Left cardiac atrium (tissue), 4 donors: ENCODE measurements around the gene ZSWIM9. TPM values are rescaled to one million over a fixed set of nuclear protein-coding genes. Genes with fewer than 3 reads are reported as not detected.

Experiments used
- ATAC-seq, 2 donors: fragments of 200-7000 bp; cut with Tn5 transposase; one replicate each; pipeline ENCODE4 v1.9.1; 2020; ENCODE audit warnings: mild to moderate bottlenecking in 2 of 2, moderate library complexity in 2 of 2
- DNase-seq: peaks from one replicate; pipeline ENCODE4 v3.0.0-alpha.2; 2020
- intact Hi-C, 2 donors: fragments of 100-400 bp; cut with DNase I; formaldehyde crosslinking; loops; one replicate each; pipeline versions ENCODE4 v1.14.1 to v1.15.1; 2022 to 2023
- total RNA-seq, 2 donors: library from RNA; stranded (reverse); fragmentation: NEBNext Ultra II Directional; extraction: Animal tissue kit (Norgen Biotek cat#: 25700); gene quantifications; one replicate each; pipeline ENCODE4 v1.2.1, GENCODE V29; 2021
- donor health status: DM: no; HTN: yes; CAD: no.
- donor health status: DM: no; HTN: yes; CAD: no; lungs with severe emphysema.
- donor health status: DM: yes; HTN: yes; CAD: no.
- donor health status: Dilated cardiomyopathy.

ZSWIM9 gene
- total RNA-seq, 2 donors from 2014 or later, result 4.6 to 6.2 TPM

DNA sequence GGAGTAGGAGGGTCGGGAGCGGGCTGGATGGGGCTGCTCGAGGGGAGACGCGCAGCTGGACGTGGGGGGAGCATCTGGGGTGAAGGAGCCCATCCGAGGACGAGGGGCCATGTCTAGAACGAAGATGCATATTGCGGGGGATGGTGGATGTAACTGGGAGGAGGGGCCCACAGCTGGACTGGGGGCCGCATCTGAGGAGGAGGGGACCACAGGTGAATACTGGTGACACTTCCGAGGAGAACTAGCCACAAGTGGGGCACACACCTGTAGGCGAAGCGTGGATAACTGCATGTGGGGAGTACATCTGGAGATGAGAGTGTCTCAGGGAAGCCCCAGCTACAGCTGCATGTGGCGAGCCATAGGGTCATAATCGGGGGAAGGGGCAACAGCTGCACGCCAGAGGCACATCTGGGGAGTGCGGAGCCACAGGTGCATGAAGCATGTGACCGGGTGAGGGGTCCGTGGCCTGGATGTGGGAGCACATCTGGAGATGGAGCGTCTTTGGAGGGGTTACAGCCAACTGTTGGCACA is 402 bp downstream of the ZSWIM9 start:
- ATAC-seq, result peak in 1 of 2 donors; percentile 0
- intact Hi-C loops, result no loop called here
- no peak for DNase-seq

DNA sequence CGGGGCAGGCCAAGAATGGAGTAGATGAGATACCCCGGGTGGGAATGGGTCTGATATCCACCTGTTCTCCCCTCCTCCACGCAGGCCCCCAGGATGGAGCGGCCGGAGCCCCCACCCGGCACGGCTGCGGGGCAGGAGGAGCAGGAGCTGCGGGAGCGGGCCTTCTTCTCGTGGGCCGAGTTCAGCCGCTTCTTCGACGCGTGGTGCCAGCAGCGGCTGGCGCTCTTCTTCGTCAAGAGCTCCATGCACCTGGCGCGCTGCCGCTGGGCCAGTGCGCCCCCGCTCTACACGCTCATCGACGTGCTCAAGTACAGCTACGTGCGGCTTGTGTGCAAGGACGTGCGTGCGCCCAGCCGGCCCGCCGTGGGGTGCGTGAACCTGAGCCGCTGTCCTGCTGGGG is 1.2 kb downstream of the ZSWIM9 start:
- intact Hi-C loops, result no loop called here
- ATAC-seq (no peak), DNase-seq (no peak)

DNA sequence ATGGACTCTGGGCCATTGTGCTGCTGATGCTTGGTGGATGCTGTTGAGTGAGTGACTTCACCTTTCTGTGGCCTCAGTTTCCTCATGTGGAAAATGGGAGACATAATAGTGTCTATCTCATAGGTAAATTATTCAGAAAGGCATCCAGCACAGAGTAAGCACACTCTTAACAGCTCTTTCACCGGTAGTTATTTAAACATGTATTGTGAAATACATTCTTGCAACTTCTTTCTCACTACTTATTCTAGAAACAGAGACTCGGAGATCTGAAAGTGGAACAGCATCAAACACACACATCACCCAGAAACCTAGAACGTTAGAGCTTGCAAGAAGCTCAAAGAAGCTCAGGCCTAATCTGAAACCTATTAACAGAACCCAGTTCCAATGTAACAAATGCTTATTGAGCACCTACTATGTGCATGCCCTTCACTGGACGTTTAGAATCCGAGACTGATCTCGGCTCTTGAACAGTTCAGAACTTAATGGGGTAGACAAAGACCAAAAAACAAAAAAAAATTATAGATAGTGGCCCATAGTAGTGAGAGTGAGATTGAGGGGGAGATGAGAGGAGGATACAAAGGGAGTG is 4.1 kb downstream of the ZSWIM9 start:
- no peak for DNase-seq
- intact Hi-C loops, result no loop called here
- no peak for ATAC-seq

DNA sequence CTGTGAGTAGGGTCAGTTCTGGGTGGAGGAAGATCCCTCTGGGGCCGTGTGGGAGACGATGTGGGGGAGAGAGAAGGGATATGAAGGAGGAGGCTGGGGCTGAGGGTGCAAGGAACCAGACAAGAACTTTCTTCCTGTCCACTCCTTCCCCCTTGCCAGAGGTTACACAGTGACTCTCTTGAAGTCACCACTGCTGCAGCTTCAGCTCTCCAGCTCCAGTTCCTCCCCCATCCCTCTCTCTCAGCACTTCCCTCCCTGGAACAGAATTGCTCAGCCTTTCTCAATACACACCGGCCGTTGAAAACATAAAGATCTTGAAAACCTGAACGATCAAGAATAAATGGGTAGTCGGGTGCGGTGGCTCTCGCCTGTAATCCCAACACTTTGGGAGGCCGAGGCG is 5.1 kb downstream of the ZSWIM9 start:
- intact Hi-C loops, result no loop called here
- no peak for ATAC-seq
- DNase-seq, result no peak

DNA sequence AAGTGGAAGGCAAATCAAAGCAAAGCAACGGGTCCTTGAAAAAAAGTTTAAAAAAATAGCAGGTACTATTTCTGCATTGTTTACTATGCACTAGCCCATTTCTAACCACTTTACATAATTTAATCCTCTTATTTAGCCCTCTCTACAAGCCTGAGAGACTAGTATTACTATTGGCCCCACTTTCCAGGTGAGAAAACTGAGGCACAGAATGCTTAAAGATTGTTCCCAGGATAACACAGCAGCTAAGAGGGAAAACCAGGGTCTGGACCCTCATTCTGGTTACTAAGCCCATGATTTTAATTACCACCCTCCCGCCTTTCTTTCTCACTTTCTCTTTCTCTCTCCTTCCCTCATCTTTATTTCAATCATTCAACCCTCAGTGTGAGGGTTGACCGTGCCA is 5.7 kb downstream of the ZSWIM9 start:
- ATAC-seq (no peak), DNase-seq (no peak)
- intact Hi-C loops, result no loop called here

DNA sequence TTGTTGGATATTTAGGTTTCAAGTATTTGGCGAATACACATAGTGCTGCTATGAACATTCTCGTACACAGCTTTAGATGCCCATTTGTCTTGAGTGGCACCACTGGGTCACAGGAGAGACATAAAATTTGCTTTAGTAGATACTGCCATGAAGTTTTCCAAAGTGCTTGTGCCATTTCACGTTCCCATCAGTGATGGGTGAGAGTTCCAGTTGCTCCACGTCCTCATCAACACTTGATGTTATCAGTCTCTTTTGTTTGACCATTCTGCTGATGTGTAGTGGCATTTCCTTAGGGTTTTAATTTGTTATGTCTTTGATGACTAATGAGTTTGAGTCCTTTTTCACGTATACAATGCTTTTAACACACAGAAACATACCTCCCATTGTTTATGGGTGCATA is 11.0 kb downstream of the ZSWIM9 start:
- no peak for ATAC-seq
- DNase-seq, result no peak
- intact Hi-C loops, result no loop called here

DNA sequence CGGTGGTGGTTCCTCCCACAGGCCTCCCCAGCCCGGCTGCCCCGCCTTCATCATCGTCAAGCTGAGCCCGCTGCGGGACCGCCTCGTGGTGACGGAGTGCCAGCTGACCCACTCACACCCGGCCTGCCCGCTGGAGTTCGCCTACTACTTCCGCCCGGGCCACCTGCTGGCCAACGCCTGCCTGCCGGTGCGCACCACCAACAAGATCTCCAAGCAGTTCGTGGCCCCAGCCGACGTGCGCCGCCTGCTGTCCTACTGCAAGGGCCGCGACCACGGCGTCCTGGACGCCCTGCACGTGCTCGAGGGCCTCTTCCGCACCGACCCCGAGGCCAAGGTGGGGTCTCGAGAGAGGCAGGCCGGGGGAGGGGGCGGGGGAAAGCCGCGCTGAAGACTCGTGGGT is 12.0 kb downstream of the ZSWIM9 start:
- intact Hi-C loops, result no loop called here
- DNase-seq (no peak), ATAC-seq (no peak)

DNA sequence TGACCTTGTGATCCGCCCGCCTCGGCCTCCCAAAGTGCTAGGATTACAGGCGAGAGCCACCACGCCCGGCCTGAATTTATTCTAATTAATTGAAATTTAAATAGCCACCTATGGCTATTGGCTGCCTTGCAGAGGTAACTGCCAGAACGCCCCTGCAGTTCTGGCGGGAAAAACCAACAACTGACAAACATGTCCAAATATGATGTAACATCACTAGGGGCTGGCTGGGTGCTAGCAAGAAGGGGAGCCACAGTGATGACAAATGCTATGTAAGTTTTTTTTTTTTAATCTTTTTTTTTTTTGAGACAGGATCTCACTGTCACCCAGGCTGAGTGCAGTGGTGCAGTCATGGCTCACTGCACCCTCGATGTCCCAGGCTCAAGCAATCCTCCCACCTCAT is 12.9 kb downstream of the ZSWIM9 start:
- no peak for DNase-seq
- intact Hi-C loops, result no loop called here
- ATAC-seq, result no peak

DNA sequence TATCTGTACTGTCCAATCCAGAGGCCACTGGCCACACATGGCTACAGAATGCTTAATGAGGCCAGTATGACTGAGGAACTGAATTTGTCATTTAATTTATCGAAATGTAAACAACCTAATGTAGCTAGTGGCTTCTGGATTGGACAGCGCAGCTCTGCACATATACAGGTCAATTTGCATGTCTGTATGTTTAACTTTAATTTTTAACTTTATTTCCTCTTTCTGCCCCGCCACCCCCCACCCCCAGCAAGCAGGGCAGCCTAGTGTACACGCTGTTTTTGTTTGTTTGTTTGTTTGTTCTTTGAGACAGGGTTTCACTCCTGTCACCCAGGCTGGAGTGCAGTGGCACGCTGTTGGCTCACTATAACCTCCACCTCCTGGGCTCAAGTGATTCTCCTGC is 15.5 kb downstream of the ZSWIM9 start:
- intact Hi-C loops, result no loop called here
- ATAC-seq (no peak), DNase-seq (no peak)

DNA sequence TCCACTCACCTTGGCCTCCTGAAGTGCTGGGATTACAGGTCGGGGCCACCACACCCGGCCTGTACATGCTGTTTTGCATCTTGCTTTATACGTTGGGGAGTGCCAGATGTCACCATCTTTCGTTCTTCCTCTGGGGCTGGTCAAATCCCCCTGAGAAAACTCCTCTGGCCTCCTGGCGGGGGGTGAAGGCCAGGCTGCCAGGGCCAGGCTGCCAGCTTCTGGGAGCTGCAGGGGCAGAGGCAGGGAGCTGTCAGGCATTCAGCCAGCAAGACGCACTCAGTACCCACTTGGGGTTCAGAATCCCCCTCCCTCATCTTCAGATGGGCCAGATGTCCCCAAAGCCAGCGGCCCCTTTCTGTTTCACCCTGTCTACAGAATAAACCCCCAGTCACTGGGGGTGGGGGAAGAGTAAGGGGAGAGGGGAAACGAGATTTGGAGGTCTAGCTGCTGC is 16.1 kb downstream of the ZSWIM9 start:
- intact Hi-C loops, result no loop called here
- no peak for ATAC-seq

DNA sequence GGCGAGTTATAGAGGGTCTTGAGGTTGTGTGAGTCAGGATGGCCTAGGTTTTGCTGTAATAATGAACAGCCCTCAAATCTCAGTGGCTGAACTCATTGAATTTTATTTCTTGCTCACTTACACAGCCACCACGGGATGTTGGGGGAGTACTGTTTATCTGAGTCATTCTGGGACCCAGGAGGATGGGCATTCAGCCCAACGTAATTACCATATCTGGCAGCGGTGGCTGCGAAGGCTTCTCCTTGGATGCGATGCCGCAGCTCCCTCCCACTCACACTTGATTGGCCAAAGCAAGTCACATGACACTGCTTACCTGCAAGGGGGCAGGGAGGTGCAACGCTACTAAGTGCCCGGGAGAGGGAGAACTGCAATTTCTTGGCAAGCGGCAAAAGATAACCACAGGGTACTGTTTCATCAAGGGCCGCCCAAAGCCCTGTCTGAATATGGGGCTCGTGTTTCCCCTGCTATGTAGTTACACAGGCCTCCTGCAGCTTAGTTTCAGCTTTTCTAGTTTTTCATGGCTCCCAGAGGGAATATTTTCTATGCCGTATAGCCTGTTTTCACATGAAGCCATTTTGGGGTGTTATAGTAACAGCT is 19.9 kb downstream of the ZSWIM9 start:
- intact Hi-C loops, result no loop called here
- DNase-seq (no peak), ATAC-seq (no peak)

More for the DNA sequence above, 16.1 kb downstream of the ZSWIM9 start:
- no peak for DNase-seq

DNA sequence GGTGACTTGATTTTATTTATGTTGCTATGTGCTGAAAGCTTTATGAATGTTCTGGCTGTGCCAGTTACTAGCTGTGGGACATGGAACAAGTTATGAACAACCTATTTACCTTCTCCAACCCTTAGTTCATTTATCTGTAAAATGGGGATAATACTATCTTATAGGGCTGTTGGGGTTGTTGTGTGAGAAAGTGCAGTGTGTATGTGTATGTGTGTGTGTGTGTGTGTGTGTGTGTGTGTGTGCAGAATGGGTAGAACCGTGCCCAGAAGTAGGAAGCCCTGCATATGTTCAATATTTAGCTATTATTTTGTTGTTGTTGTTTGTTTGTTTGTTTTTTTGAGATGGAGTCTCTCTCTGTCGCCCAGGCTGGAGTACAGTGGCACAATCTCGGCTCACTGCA is 20.4 kb downstream of the ZSWIM9 start:
- no peak for DNase-seq
- ATAC-seq, result no peak
- intact Hi-C loops, result no loop called here

DNA sequence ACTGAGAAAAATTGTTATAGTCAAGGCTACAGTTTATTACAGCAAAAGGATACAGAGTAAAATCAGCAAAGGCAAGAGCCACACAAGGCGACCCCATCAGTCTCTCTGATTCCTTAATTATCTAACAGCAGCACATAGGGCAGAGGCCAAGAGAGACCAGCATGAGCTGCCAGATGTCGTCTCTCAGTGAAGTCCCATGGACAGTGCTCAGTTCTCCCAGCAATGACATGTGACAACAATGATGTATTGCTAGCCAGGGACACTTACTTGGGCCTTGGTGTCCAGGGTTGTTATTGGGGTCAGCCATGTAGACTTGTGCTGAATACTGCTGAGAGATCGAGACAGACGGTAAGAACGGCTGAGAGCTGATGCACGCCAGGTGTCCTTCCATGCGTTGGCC is 22.3 kb downstream of the ZSWIM9 start:
- intact Hi-C loops, result no loop called here
- ATAC-seq (no peak), DNase-seq (no peak)

DNA sequence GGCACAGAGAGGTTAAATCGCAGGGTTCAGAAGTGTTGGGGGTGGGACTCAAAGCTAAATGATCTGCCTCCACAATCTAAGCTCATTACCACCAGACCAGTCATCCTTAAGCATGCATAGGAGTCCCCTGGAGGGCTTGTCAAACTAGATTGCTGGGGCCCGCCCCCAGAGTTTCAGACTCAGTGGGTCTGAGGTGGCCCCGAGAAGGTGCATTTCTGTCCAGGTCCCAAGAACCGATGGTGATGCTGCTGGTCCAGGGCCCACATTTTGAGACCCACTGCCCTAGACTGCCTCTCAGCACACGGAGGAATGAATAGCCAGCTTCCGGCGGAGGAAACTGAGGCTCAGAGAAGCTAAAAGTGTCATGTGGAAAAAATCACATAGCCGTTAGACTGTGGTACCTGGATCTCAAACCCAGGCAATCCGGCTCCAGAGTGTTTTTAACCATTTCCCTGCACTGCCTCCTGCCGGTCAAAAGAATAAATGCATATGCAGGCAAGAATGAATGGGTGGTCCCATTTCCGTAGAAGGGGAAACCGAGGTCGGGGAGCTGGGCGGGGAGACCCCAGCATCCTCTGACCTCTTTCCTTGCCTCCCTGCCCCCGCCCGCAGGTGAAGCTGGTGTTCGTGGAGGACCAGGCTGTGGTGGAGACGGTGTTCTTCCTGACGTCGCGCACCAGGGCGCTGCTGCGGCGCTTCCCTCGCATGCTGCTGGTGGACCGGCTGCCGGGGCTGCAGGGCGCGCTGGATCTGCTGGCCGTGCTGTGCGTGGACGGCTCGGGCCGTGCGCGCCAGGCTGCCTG is 23.8 kb downstream of the ZSWIM9 start:
- intact Hi-C loops, result no loop called here
- no peak for ATAC-seq
- DNase-seq, result no peak

DNA sequence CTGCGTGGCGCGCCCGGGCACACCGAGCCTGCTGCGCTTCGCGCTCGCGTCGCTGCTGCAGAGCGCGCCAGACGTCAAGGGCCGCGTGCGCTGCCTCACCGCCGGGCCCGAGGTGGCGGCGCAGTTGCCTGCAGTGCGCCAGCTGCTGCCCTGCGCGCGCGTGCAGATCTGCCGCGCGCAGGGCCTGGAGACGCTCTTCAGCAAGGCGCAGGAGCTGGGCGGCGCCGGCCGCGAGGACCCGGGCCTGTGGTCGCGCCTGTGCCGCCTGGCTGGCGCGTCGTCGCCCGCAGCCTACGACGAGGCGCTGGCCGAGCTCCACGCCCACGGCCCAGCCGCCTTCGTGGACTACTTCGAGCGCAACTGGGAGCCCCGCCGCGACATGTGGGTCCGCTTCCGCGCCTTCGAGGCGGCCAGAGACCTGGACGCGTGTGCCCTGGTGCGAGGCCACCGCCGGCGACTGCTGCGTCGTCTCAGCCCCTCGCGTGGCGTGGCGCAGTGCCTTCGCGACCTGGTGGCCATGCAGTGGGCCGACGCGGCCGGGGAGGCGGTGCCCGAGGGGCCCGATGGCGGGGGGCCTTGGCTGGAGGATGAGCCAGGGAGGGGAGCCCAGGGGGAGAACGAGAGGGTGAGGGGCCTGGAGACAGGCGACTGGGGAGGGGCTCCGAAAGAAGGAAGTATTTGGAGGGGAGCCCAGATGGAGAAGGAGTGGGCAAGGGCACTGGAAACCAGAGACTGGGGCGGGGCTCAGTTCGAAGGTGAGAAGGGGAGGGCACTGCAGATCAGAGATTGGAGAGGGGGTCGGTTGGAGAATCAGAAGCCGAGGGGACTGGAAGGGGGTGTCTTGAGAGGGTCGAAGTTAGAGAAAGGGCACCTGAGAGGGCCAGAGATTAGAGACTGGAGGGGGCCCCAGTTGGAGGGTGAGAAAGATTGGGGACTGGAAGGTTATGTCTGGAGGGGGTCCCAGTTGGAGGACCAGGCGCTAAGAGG is 24.7 kb downstream of the ZSWIM9 start:
- intact Hi-C loops, result no loop called here
- ATAC-seq (peak in 1 of 2 donors; percentile 21), DNase-seq (no peak)

DNA sequence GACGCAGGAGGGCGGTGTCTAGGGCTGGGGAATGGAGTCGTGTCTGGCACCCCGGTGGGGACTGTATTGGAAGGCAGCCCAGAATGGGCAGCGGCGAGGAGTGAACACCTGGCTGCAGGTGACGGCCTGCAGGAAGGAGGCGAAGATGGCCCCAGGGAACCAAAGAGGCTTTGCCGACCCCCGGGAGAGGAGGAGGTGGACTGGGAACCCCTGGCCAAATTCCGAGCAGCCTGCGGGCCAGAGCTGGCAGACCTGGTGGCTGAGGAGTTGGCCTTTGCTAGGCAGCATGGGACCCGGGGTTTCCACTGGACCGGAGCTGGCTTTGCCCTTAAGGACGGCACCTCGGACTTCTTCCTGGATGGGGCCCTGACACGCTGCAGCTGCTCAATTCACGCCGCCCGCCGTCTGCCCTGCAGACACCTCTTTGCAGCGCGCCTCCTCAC is 25.9 kb downstream of the ZSWIM9 start:
- no peak for DNase-seq

DNA sequence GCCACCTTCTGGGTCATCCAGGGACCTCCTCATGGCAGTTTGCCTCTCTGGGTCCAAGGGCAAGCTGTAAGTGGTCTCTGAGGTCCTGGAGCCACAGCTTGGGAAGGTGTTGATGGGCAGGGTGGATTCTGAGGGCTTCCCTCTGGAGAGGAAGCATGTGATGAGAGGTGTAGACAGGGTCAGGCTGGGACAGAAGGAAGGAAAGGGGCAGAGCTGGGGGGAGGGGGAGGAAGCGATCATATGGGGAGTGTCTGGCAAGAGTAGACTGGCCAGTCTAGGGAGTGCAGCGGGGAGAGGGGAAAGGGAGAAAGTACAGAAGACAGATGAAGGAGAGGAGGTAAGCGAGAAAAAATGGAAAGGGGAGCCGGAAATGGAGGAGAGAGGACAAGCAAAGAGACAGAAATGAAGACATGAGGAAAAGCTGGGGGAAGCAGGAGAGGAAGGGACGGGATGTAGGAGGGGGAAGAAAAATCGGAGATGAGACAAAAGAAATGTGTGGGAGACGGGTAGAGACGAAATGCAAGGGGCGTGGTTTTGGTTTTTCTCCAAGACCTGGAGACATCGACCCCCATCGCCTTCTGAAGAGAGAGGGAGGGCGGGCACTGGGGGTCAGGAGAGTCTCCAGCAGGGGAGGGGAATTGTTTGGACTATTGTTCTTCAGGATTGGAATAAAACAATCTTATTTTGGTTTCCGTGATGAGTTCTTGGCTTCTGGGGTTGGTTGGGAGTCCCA is 26.6 kb downstream of the ZSWIM9 start:
- DNase-seq, result no peak
- peak; percentile 46 to 71 for ATAC-seq
- intact Hi-C loops, result no loop called here

More for the DNA sequence above, 25.9 kb downstream of the ZSWIM9 start:
- intact Hi-C loops, result no loop called here
- ATAC-seq, result peak; percentile 16 to 32

DNA sequence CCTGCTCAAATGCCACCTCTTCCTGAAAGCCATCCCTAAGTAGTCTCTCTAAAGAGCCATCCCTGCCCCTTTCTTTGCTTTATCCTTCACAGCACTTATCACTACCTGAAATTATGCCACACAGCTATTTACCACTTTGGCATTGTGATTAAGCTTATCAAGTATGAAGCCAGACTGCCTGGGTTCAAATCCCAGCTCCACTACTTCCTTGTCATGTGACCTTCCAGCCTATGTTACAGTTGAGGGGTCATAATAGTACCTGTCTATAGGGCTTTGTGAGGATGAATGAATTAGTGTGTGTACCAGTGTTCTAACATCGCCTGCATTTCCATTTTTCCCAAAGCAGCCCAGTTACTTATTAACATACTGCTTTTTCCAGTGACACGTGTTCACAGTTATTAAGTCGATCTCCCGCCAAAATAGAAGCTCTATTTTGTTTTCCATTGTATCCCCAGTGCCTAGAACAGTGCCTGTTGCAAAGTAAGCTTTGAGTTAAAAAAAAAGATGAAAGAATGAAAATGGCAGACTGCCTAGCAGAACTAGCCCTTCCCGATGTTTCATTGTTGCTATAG is 32.8 kb downstream of the ZSWIM9 start:
- intact Hi-C loops, result no loop called here
- DNase-seq, result no peak
- no peak for ATAC-seq
